ENCODE results near the gene APAF1. TPM values are rescaled to one million over a fixed set of nuclear protein-coding genes. Genes with fewer than 3 reads are reported as not detected.

Gene APAF1
- total and polyA plus RNA-seq, 2 of the 13 experiments (the other 11 are each of a cell fraction or from before 2014, with no cell fraction given) = 6.0 to 13.0 TPM

GRCh38 chr12:98698603-98699463 is 53.7 kb downstream of the APAF1 start (continued):
- no peak for TF ChIP-seq HNF1B (CRISPR knock-in tag; IDR thresholded peaks at IDR 0.05)
- TF ChIP-seq PRPF4 (IDR thresholded peaks at IDR 0.05; ENCODE audit: low read depth, low read length, poor library complexity, severe bottlenecking) = no peak
- no peak for TF ChIP-seq SATB2 (CRISPR knock-in tag; IDR thresholded peaks at IDR 0.05)
- TF ChIP-seq PRDM10 (CRISPR knock-in tag; IDR thresholded peaks at IDR 0.05; ENCODE audit: low read depth) = no peak
- TF ChIP-seq CTCF (CRISPR knock-in tag; IDR thresholded peaks at IDR 0.05) = peak; percentile 83
- TF ChIP-seq NR2F6 (IDR thresholded peaks at IDR 0.05) = no peak
- peak; percentile 67 for TF ChIP-seq NR2F6 (CRISPR knock-in tag; IDR thresholded peaks at IDR 0.05)
- no peak for TF ChIP-seq PCBP1 (IDR thresholded peaks at IDR 0.05; ENCODE audit: borderline replicate concordance, low read depth, low read length)
- TF ChIP-seq ZNF335 (CRISPR knock-in tag; IDR thresholded peaks at IDR 0.05) = no peak
- no peak for TF ChIP-seq ZSCAN5A (CRISPR knock-in tag; IDR thresholded peaks at IDR 0.05; ENCODE audit: borderline replicate concordance)
- TF ChIP-seq SIX4 (CRISPR knock-in tag; IDR thresholded peaks at IDR 0.05) = no peak
- no peak for TF ChIP-seq BRCA1 (CRISPR knock-in tag; IDR thresholded peaks at IDR 0.05)
- no peak for TF ChIP-seq POLR2A (IDR thresholded peaks at IDR 0.05; ENCODE audit: insufficient read depth in 1 of 2, low read depth in 2 of 2, low read length in 2 of 2)
- no peak for TF ChIP-seq GLI4 (CRISPR knock-in tag; IDR thresholded peaks at IDR 0.05; ENCODE audit: borderline replicate concordance)
- no peak for TF ChIP-seq SMARCE1 (IDR thresholded peaks at IDR 0.05; ENCODE audit: borderline replicate concordance)
- no peak for TF ChIP-seq ZXDC (CRISPR knock-in tag; IDR thresholded peaks at IDR 0.05)
- no peak for TF ChIP-seq HOXD1 (CRISPR knock-in tag; IDR thresholded peaks at IDR 0.05)
- no peak for TF ChIP-seq NCOA1 (CRISPR knock-in tag; IDR thresholded peaks at IDR 0.05)
- TF ChIP-seq FOXA1 (IDR thresholded peaks at IDR 0.05) = no peak
- peak; percentile 26; the same call in 1 of the 2 replicates for TF ChIP-seq FOXA1 (CRISPR knock-in tag; IDR thresholded peaks at IDR 0.05)
